ENCODE results near the gene OR5A1. TPM values are rescaled to one million over a fixed set of nuclear protein-coding genes. Genes with fewer than 3 reads are reported as not detected.
"Not testable (repeated sequence)": the region's sequence is repeated elsewhere in the genome, so short reads cannot be mapped to it uniquely, and the experiment has no call there.

Gene OR5A1
- total RNA-seq, 3 donors from 2014 or later (not counting 1 experiment from before 2014, with no cell fraction given) = not detected

- Histone ChIP-seq H3K4me1 (ENCODE audit: control insufficient read depth, insufficient read depth, low read length) (no peaks in the 10 kb centered on the region), H3K4me3 (ENCODE audit: low read length) (no peak overlapping the region), H3K27ac (ENCODE audit: low read length) (no peak overlapping the region), H3K9me3 (ENCODE audit: control insufficient read depth, insufficient read depth, low read length) (no peaks in the 10 kb centered on the region), H3K36me3 (ENCODE audit: control insufficient read depth, insufficient read depth, low read length) (no peaks in the 10 kb centered on the region), H3K27me3 (ENCODE audit: control insufficient read depth, insufficient read depth, low read length) (peaks cover 2% of the 10 kb centered on the region)
- intact Hi-C loops (cut with micrococcal nuclease) = no loop called here
- no peak for TF ChIP-seq CTCF (IDR thresholded peaks at IDR 0.05)
- Mint-ChIP-seq H3K9me3 (no peaks in the 10 kb centered on the region), H3K27me3 (ENCODE audit: low read depth in 2 of 2) (peaks cover 2 to 3% of the 10 kb centered on the region in 2 donors), H3K36me3 (no peaks in the 10 kb centered on the region), H3K4me3 (no peak overlapping the region), H3K27ac (no peak overlapping the region), H3K4me1 (no peaks in the 10 kb centered on the region)
- WGBS (ENCODE audit: insufficient coverage) = 85% methylated on average over 6 of the region's 7 CpGs
- ATAC-seq = no peak
- DNase-seq = no peak
These were observed 1.5 kb downstream of the OR5A1 start for GRCh38 chr11:59437770-59438169.

DNA sequence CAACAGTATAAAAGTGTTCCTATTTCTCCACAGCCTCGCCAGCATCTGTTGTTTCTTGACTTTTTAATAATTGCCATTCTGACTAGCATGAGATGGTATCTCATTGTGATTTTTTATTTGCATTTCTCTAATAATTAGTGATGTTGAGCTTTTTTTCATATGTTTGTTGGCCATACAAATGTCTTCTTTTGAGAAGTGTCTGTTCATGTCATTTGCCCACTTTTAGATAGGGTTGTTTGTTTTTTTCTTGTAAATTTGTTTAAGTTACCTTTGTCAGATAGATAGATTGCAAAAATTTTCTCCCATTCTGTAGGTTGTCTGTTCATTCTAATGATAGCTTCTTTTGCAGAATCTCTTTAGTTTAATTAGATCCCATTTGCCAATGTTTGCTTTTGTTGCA lies 9.4 kb downstream of the OR5A1 start:
- ATAC-seq; H3K27ac Mint-ChIP-seq; H3K4me3 ChIP-seq (ENCODE audit: low read length); DNase-seq; H3K36me3 ChIP-seq (ENCODE audit: control insufficient read depth, insufficient read depth, low read length); H3K36me3 Mint-ChIP-seq; H3K27me3 ChIP-seq (ENCODE audit: control insufficient read depth, insufficient read depth, low read length); intact Hi-C loops (cut with micrococcal nuclease); H3K9me3 Mint-ChIP-seq; H3K27ac ChIP-seq (ENCODE audit: low read length); H3K4me3 Mint-ChIP-seq; H3K4me1 Mint-ChIP-seq; H3K9me3 ChIP-seq (ENCODE audit: control insufficient read depth, insufficient read depth, low read length); H3K27me3 Mint-ChIP-seq (ENCODE audit: low read depth in 2 of 2); H3K4me1 ChIP-seq (ENCODE audit: control insufficient read depth, insufficient read depth, low read length): not testable (repeated sequence)
- WGBS (ENCODE audit: insufficient coverage) = 100% methylated on average over 1 of the region's 1 CpG

- Mint-ChIP-seq H3K4me1 (no peaks in the 10 kb centered on the region), H3K27ac (no peak overlapping the region), H3K4me3 (no peak overlapping the region), H3K36me3 (no peaks in the 10 kb centered on the region), H3K9me3 (no peaks in the 10 kb centered on the region), H3K27me3 (ENCODE audit: low read depth in 2 of 2) (peaks cover 4 to 16% of the 10 kb centered on the region in 2 donors)
- H3K4me1 ChIP-seq (ENCODE audit: control insufficient read depth, insufficient read depth, low read length) = no peaks in the 10 kb centered on the region
- H3K27me3 ChIP-seq (ENCODE audit: control insufficient read depth, insufficient read depth, low read length) = no peaks in the 10 kb centered on the region
- ATAC-seq (no peak), DNase-seq (no peak)
- WGBS (ENCODE audit: insufficient coverage) = 78% methylated on average over 2 of the region's 2 CpGs
- TF ChIP-seq CTCF (IDR thresholded peaks at IDR 0.05) = no peak
- no peak overlapping the region for H3K27ac ChIP-seq (ENCODE audit: low read length)
- H3K4me3 ChIP-seq (ENCODE audit: low read length) = no peak overlapping the region
- intact Hi-C loops (cut with micrococcal nuclease) = no loop called here
- no peaks in the 10 kb centered on the region for H3K9me3 ChIP-seq (ENCODE audit: control insufficient read depth, insufficient read depth, low read length)
- H3K36me3 ChIP-seq (ENCODE audit: control insufficient read depth, insufficient read depth, low read length) = no peaks in the 10 kb centered on the region
These were observed 12.2 kb downstream of the OR5A1 start for GRCh38 chr11:59448484-59448883.

- ATAC-seq (no peak), DNase-seq (no peak)
- no peak within 1 kb of the TSS for H3K4me3 ChIP-seq (ENCODE audit: low read length)
- no peaks in the 10 kb centered on the region for H3K9me3 ChIP-seq (ENCODE audit: control insufficient read depth, insufficient read depth, low read length)
- WGBS (ENCODE audit: insufficient coverage) = 79% methylated on average over 2 of the region's 2 CpGs
- no peaks in the 10 kb centered on the region for H3K4me1 ChIP-seq (ENCODE audit: control insufficient read depth, insufficient read depth, low read length)
- H3K36me3 Mint-ChIP-seq = no peaks in the 10 kb centered on the region
- no peak for TF ChIP-seq CTCF (IDR thresholded peaks at IDR 0.05)
- H3K27me3 ChIP-seq (ENCODE audit: control insufficient read depth, insufficient read depth, low read length) = no peaks in the 10 kb centered on the region
- H3K4me3 Mint-ChIP-seq = no peak within 1 kb of the TSS
- H3K27ac ChIP-seq (ENCODE audit: low read length) = no peak within 1 kb of the TSS
- H3K27ac Mint-ChIP-seq = no peak within 1 kb of the TSS
- no peaks in the 10 kb centered on the region for H3K9me3 Mint-ChIP-seq
- peaks cover 2 to 25% of the 10 kb centered on the region in 2 donors for H3K27me3 Mint-ChIP-seq (ENCODE audit: low read depth in 2 of 2)
- intact Hi-C loops (cut with micrococcal nuclease) = no loop called here
- H3K4me1 Mint-ChIP-seq = no peaks in the 10 kb centered on the region
- no peaks in the 10 kb centered on the region for H3K36me3 ChIP-seq (ENCODE audit: control insufficient read depth, insufficient read depth, low read length)
These were observed 20.4 kb downstream of the OR5A1 start, which contains the start of gene OR4D6 for GRCh38 chr11:59456661-59457060. TSS of gene OR4D6 (plus strand) at chr11:59456961. CDS start at chr11:59456961, 0 bp downstream.
